Activated CD4-positive, alpha-beta T cell treated with anti-CD3 and anti-CD28 coated beads, Interleukin-2, amount 10 ng/mL, durations not matched to agents 7 days and 5 days (primary cell): ENCODE results near the gene CAV2. TPM values are rescaled to one million over a fixed set of nuclear protein-coding genes. Genes with fewer than 3 reads are reported as not detected.

Experiments used
- CTCF ChIA-PET: fragments of 350-600 bp; sonication (Branson Sonifier 250); formaldehyde crosslinking; loops from one replicate; lab custom pipeline; 2021; ENCODE audit warnings: antibody characterized with exemption; lab: Charles Lee
- POLR2A ChIA-PET: fragments of 350-600 bp; sonication (Branson Sonifier 250); formaldehyde crosslinking; loops from one replicate; lab custom pipeline; 2021; ENCODE audit warnings: antibody characterized with exemption; lab: Charles Lee
- DNase-seq: peaks from one replicate; pipeline ENCODE4 v3.0.0-alpha.2; 2020
- H3K27ac Mint-ChIP-seq: one replicate; pipeline ENCODE4 v1.8.0; 2021; ENCODE audit warnings: mild to moderate bottlenecking, moderate library complexity, mixed read lengths
- H3K27me3 Mint-ChIP-seq: one replicate; pipeline ENCODE4 v1.8.0; 2021; ENCODE audit warnings: mixed read lengths
- H3K36me3 Mint-ChIP-seq: one replicate; pipeline ENCODE4 v1.8.0; 2021; ENCODE audit warnings: low read depth, mixed read lengths
- H3K4me1 Mint-ChIP-seq: one replicate; pipeline ENCODE4 v1.8.0; 2021; ENCODE audit warnings: mixed read lengths
- H3K4me3 Mint-ChIP-seq: one replicate; pipeline ENCODE4 v1.8.0; 2021; ENCODE audit warnings: mild to moderate bottlenecking, moderate library complexity, mixed read lengths
- H3K9me3 Mint-ChIP-seq: one replicate; pipeline ENCODE4 v1.8.0; 2021; ENCODE audit warnings: mixed read lengths
- total RNA-seq, 2 experiments: library from RNA; stranded (reverse); gene quantifications; one replicate each; pipeline ENCODE4 v1.2.3, GENCODE V29; 2021

Gene CAV2
- total RNA-seq, 2 experiments from 2014 or later = not detected

GRCh38 chr7:116546916-116547315 lies 47.4 kb downstream of the CAV2 start:
- Mint-ChIP-seq H3K36me3 (no peaks in the 10 kb centered on the region), H3K27ac (no peak overlapping the region), H3K9me3 (no peaks in the 10 kb centered on the region), H3K27me3 (peaks cover 12% of the 10 kb centered on the region), H3K4me1 (no peaks in the 10 kb centered on the region), H3K4me3 (no peak overlapping the region)
- CTCF ChIA-PET = no interaction called here
- no peak for DNase-seq
- POLR2A ChIA-PET = interaction anchor here (0.7 kb wide), 1 partner anchor 121 kb away, joined by 3 read pairs; no protein-coding TSS in a partner anchor

- H3K9me3 Mint-ChIP-seq = no peaks in the 10 kb centered on the region
- ChIA-PET POLR2A (interaction anchor here (0.7 kb wide), 1 partner anchor 120 kb away, joined by 3 read pairs; no protein-coding TSS in a partner anchor), CTCF (no interaction called here)
- no peak overlapping the region for H3K4me3 Mint-ChIP-seq
- no peak for DNase-seq
- no peaks in the 10 kb centered on the region for H3K36me3 Mint-ChIP-seq
- H3K4me1 Mint-ChIP-seq = no peaks in the 10 kb centered on the region
- H3K27ac Mint-ChIP-seq = no peak overlapping the region
- H3K27me3 Mint-ChIP-seq = peaks cover 12% of the 10 kb centered on the region
Observed at GRCh38 chr7:116547347-116547746, 47.8 kb downstream of the CAV2 start.

- Mint-ChIP-seq H3K27ac (no peak overlapping the region), H3K36me3 (no peaks in the 10 kb centered on the region), H3K9me3 (no peaks in the 10 kb centered on the region), H3K4me1 (no peaks in the 10 kb centered on the region), H3K27me3 (peaks cover 14% of the 10 kb centered on the region), H3K4me3 (no peak overlapping the region)
- CTCF ChIA-PET = no interaction called here
- DNase-seq = no peak
- POLR2A ChIA-PET = no interaction called here
Observed at GRCh38 chr7:116548506-116548905, 49.0 kb downstream of the CAV2 start.

GRCh38 chr7:116549370-116549769 lies 49.8 kb downstream of the CAV2 start:
- ChIA-PET POLR2A (no interaction called here), CTCF (no interaction called here)
- Mint-ChIP-seq H3K4me3 (no peak overlapping the region), H3K36me3 (no peaks in the 10 kb centered on the region), H3K27me3 (peaks cover 17% of the 10 kb centered on the region), H3K4me1 (no peaks in the 10 kb centered on the region), H3K9me3 (no peaks in the 10 kb centered on the region), H3K27ac (no peak overlapping the region)
- no peak for DNase-seq

- Mint-ChIP-seq H3K4me1 (no peaks in the 10 kb centered on the region), H3K4me3 (no peak overlapping the region), H3K36me3 (no peaks in the 10 kb centered on the region), H3K27me3 (peaks cover 28% of the 10 kb centered on the region), H3K9me3 (no peaks in the 10 kb centered on the region), H3K27ac (no peak overlapping the region)
- POLR2A ChIA-PET = no interaction called here
- no peak for DNase-seq
- CTCF ChIA-PET = no interaction called here
Observed at GRCh38 chr7:116551692-116552091, 52.2 kb downstream of the CAV2 start.

- peaks cover 27% of the 10 kb centered on the region for H3K27me3 Mint-ChIP-seq
- ChIA-PET CTCF (no interaction called here), POLR2A (no interaction called here)
- no peaks in the 10 kb centered on the region for H3K36me3 Mint-ChIP-seq
- H3K9me3 Mint-ChIP-seq = no peaks in the 10 kb centered on the region
- no peak overlapping the region for H3K27ac Mint-ChIP-seq
- no peak overlapping the region for H3K4me3 Mint-ChIP-seq
- no peak for DNase-seq
- no peaks in the 10 kb centered on the region for H3K4me1 Mint-ChIP-seq
Observed at GRCh38 chr7:116552602-116553001, 53.1 kb downstream of the CAV2 start.

- POLR2A ChIA-PET = no interaction called here
- H3K27me3 Mint-ChIP-seq = peaks cover 23% of the 10 kb centered on the region
- H3K36me3 Mint-ChIP-seq = no peaks in the 10 kb centered on the region
- DNase-seq = no peak
- no peak overlapping the region for H3K27ac Mint-ChIP-seq
- no peaks in the 10 kb centered on the region for H3K9me3 Mint-ChIP-seq
- H3K4me3 Mint-ChIP-seq = no peak overlapping the region
- no peaks in the 10 kb centered on the region for H3K4me1 Mint-ChIP-seq
- CTCF ChIA-PET = no interaction called here
Observed at GRCh38 chr7:116553168-116553964, 53.8 kb downstream of the CAV2 start.

GRCh38 chr7:116554436-116554835 lies 54.9 kb downstream of the CAV2 start:
- peaks cover 25% of the 10 kb centered on the region for H3K27me3 Mint-ChIP-seq
- DNase-seq = no peak
- POLR2A ChIA-PET = no interaction called here
- H3K9me3 Mint-ChIP-seq = no peaks in the 10 kb centered on the region
- H3K36me3 Mint-ChIP-seq = no peaks in the 10 kb centered on the region
- no peak overlapping the region for H3K4me3 Mint-ChIP-seq
- no peaks in the 10 kb centered on the region for H3K4me1 Mint-ChIP-seq
- CTCF ChIA-PET = no interaction called here
- no peak overlapping the region for H3K27ac Mint-ChIP-seq

GRCh38 chr7:116554911-116555310 lies 55.4 kb downstream of the CAV2 start:
- no peak for DNase-seq
- no peaks in the 10 kb centered on the region for H3K36me3 Mint-ChIP-seq
- H3K27ac Mint-ChIP-seq = no peak overlapping the region
- ChIA-PET POLR2A (no interaction called here), CTCF (no interaction called here)
- H3K9me3 Mint-ChIP-seq = no peaks in the 10 kb centered on the region
- no peaks in the 10 kb centered on the region for H3K4me1 Mint-ChIP-seq
- H3K27me3 Mint-ChIP-seq = peaks cover 23% of the 10 kb centered on the region
- no peak overlapping the region for H3K4me3 Mint-ChIP-seq

GRCh38 chr7:116557066-116557585 lies 57.6 kb downstream of the CAV2 start:
- Mint-ChIP-seq H3K9me3 (no peaks in the 10 kb centered on the region), H3K36me3 (no peaks in the 10 kb centered on the region), H3K27ac (no peak overlapping the region), H3K4me3 (no peak overlapping the region), H3K27me3 (peaks cover 32% of the 10 kb centered on the region), H3K4me1 (no peaks in the 10 kb centered on the region)
- CTCF ChIA-PET = no interaction called here
- no peak for DNase-seq
- POLR2A ChIA-PET = no interaction called here

GRCh38 chr7:116557901-116558300 lies 58.4 kb downstream of the CAV2 start:
- Mint-ChIP-seq H3K4me1 (no peaks in the 10 kb centered on the region), H3K27me3 (peaks cover 34% of the 10 kb centered on the region), H3K4me3 (no peak overlapping the region), H3K36me3 (no peaks in the 10 kb centered on the region), H3K9me3 (no peaks in the 10 kb centered on the region), H3K27ac (no peak overlapping the region)
- no peak for DNase-seq
- POLR2A ChIA-PET = no interaction called here
- CTCF ChIA-PET = no interaction called here
